Mesothelial cell of epicardium (in vitro differentiated cells): ENCODE results near the gene SLC4A2. TPM values are rescaled to one million over a fixed set of nuclear protein-coding genes. Genes with fewer than 3 reads are reported as not detected.

ENCODE experiments used
- DNase-seq, 2 experiments: peaks; one replicate each; pipeline ENCODE4 v3.0.0; 2021; ENCODE audit warnings: low spot score in 2 of 2; ENCODE audit not compliant: unreplicated experiment in 2 of 2
- H3K27ac Mint-ChIP-seq: 2 replicates; pipeline ENCODE4 v1.8.0; 2021; ENCODE audit warnings: mixed read lengths
- H3K27me3 Mint-ChIP-seq: 2 replicates; pipeline ENCODE4 v1.8.0; 2021; ENCODE audit warnings: low read depth, mixed read lengths
- H3K36me3 Mint-ChIP-seq: 2 replicates; pipeline ENCODE4 v1.8.0; 2021; ENCODE audit warnings: mixed read lengths
- H3K4me1 Mint-ChIP-seq: 2 replicates; pipeline ENCODE4 v1.8.0; 2021; ENCODE audit warnings: mixed read lengths
- H3K4me3 Mint-ChIP-seq: 2 replicates; pipeline ENCODE4 v1.8.0; 2021; ENCODE audit warnings: mild to moderate bottlenecking, moderate library complexity, mixed read lengths
- H3K9me3 Mint-ChIP-seq: 2 replicates; pipeline ENCODE4 v1.8.0; 2021; ENCODE audit warnings: mixed read lengths
- CTCF ChIP-seq: fragments of 200-600 bp; sonication (generic); IDR thresholded peaks from one replicate; pipeline ENCODE4 v1.5.0; 2021; ENCODE audit warnings: antibody characterized with exemption; ENCODE audit not compliant: unreplicated experiment
- total RNA-seq: library from RNA; stranded (reverse); gene quantifications from 3 replicates; pipeline ENCODE4 v1.2.1, GENCODE V29; 2021

Gene SLC4A2
- total RNA-seq, 1 donor from 2014 or later, result 243 TPM

GRCh38 chr7:151074817-151075661, 15.7 kb downstream of the SLC4A2 start:
- Mint-ChIP-seq H3K4me3 (no peak overlapping the region), H3K27ac (no peak overlapping the region), H3K4me1 (peaks cover 17% of the 10 kb centered on the region), H3K36me3 (peaks cover 20% of the 10 kb centered on the region), H3K27me3 (no peaks in the 10 kb centered on the region), H3K9me3 (no peaks in the 10 kb centered on the region)
- DNase-seq, result no peak
- TF ChIP-seq CTCF, result no peak

DNA sequence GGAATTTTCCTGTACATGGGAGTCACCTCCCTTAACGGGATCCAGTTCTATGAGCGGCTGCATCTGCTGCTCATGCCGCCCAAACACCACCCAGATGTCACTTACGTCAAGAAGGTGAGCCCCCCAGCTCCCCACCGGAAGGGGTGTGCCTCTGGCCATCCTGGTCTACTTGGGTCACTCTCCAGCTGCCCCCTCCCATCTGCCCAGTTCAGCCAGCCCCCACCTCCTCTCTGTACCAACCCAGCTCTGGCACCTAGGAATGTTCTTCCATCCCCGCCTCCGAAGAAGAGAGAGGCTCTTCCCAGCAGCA, 16.2 kb downstream of the SLC4A2 start:
- H3K36me3 Mint-ChIP-seq, result peaks cover 20% of the 10 kb centered on the region
- H3K4me1 Mint-ChIP-seq, result peaks cover 17% of the 10 kb centered on the region
- no peak for DNase-seq
- no peaks in the 10 kb centered on the region for H3K27me3 Mint-ChIP-seq
- H3K9me3 Mint-ChIP-seq, result no peaks in the 10 kb centered on the region
- TF ChIP-seq CTCF, result no peak
- no peak overlapping the region for H3K27ac Mint-ChIP-seq
- no peak overlapping the region for H3K4me3 Mint-ChIP-seq

DNA sequence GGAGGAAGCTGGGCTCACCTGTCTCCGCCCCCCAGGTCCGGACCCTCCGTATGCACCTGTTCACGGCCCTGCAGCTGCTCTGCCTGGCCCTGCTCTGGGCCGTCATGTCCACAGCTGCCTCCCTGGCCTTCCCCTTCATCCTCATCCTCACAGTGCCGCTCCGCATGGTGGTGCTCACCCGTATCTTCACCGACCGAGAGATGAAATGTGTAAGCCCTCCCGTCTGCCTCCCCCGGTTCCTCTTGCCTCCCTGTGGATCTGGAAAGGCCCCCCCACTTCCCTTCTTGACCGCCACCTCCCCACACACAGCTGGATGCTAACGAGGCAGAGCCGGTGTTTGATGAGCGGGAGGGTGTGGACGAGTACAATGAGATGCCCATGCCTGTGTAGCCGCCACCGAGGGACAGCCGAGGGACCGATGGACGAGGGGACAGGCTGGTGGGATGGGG, 16.6 kb downstream of the SLC4A2 start:
- peak overlapping the region; percentile 34 for H3K27ac Mint-ChIP-seq
- H3K27me3 Mint-ChIP-seq, result no peaks in the 10 kb centered on the region
- H3K4me1 Mint-ChIP-seq, result peaks cover 19% of the 10 kb centered on the region
- H3K4me3 Mint-ChIP-seq, result no peak overlapping the region
- TF ChIP-seq CTCF, result no peak
- H3K9me3 Mint-ChIP-seq, result no peaks in the 10 kb centered on the region
- DNase-seq, result no peak
- peaks cover 20% of the 10 kb centered on the region for H3K36me3 Mint-ChIP-seq

DNA sequence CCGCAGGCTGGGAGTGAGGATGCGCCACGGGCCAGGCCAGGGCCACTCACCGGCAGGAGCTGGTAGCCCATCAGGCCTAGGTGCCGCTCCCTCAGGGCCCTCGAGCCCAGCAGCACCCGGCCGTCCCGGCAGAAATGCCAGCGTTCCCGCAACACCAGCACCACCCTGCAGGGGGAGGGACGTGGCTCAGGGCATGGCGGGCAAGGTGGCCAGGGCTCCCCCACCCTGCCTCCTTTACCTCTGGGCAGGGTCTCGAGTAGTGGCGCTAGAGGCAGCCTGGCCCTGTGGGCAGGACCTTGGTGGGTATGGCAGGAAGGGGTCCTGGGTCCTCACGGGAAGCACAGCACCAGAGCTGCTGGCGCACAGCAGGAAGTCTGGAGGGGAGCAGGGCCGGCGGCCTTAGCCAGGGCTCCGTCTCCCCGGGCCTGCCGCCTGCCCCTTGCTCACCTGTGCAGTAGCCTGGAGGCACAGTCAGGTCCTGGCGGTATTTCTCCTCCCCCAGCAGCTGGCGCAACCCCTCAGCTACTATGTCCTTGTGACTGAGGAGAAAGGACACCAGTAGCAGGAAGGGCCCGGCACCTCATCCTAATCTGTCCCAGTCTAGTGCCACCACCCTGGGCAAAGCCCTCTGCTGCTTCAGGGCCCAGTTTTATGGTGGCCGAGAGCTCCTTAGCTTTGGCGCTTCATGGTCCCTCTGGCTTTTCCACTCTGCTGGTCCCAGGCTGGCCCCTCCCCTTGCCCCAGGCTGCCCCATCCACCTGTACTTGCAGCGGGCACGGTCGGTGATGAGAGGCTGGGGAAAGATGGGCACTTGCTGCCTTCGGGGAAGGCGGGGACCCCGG, 17.7 kb downstream of the SLC4A2 start:
- Mint-ChIP-seq H3K27me3 (no peaks in the 10 kb centered on the region), H3K4me1 (peaks cover 26% of the 10 kb centered on the region), H3K9me3 (no peaks in the 10 kb centered on the region), H3K36me3 (peaks cover 15% of the 10 kb centered on the region), H3K4me3 (no peak overlapping the region), H3K27ac (no peak overlapping the region)
- DNase-seq, result no peak
- peak; percentile 44 for TF ChIP-seq CTCF

DNA sequence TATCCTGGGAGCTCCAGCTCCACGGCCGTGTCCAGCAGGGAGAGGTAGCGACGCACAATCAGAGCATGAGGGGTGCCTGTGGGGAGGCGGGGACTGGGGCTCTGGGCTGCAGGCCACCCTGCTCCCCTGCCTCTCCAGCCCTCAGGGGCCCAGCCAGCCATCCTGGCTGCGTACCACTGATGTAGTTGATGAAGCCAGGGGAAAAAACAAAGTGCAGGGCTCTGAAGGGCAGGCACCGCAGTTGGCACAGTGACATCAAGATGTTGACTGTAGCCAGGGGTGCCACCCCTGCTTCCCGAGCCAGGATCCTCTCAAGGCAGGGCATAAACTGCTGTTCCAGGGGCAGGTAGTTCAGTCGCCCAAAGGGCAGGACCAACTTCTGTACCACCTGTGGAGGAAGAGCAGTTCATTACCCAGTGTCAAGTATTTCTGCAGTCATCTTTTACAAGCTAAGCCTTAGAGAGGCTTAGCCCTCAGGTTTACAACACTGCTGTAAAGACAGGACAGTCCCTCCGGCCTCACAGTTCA, 18.4 kb downstream of the SLC4A2 start:
- Mint-ChIP-seq H3K27ac (peak overlapping the region; percentile 78), H3K27me3 (no peaks in the 10 kb centered on the region), H3K9me3 (no peaks in the 10 kb centered on the region), H3K36me3 (peaks cover 14% of the 10 kb centered on the region), H3K4me3 (peak overlapping the region; percentile 30), H3K4me1 (peaks cover 30% of the 10 kb centered on the region)
- no peak for TF ChIP-seq CTCF
- no peak for DNase-seq
